Hepatocyte (in vitro differentiated cells): ENCODE data around the gene NPIPB6.

Source experiments
- EZH2 ChIP-seq: fragments of 200-600 bp; sonication (generic); IDR thresholded peaks from 2 replicates; pipeline ENCODE4 v1.6.1; 2016; ENCODE audit warnings: antibody characterized with exemption, mild to moderate bottlenecking, borderline replicate concordance
- EZH2phosphoT487 ChIP-seq: fragments of 200-600 bp; sonication (generic); IDR thresholded peaks from one replicate; pipeline ENCODE4 v1.6.1; 2018; ENCODE audit warnings: antibody characterized with exemption, mild to moderate bottlenecking, low read depth, moderate library complexity; ENCODE audit not compliant: unreplicated experiment, severe bottlenecking
- TF ChIP-seq, protein P1 (sequence below): fragments of 200-600 bp; sonication (generic); IDR thresholded peaks from 2 replicates; pipeline ENCODE4 v1.5.1; 2016; ENCODE audit warnings: antibody characterized with exemption, mild to moderate bottlenecking; ENCODE audit not compliant: poor library complexity

- no peak for TF ChIP-seq EZH2
- TF ChIP-seq, protein P1, sequence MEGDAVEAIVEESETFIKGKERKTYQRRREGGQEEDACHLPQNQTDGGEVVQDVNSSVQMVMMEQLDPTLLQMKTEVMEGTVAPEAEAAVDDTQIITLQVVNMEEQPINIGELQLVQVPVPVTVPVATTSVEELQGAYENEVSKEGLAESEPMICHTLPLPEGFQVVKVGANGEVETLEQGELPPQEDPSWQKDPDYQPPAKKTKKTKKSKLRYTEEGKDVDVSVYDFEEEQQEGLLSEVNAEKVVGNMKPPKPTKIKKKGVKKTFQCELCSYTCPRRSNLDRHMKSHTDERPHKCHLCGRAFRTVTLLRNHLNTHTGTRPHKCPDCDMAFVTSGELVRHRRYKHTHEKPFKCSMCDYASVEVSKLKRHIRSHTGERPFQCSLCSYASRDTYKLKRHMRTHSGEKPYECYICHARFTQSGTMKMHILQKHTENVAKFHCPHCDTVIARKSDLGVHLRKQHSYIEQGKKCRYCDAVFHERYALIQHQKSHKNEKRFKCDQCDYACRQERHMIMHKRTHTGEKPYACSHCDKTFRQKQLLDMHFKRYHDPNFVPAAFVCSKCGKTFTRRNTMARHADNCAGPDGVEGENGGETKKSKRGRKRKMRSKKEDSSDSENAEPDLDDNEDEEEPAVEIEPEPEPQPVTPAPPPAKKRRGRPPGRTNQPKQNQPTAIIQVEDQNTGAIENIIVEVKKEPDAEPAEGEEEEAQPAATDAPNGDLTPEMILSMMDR = no peak
- TF ChIP-seq EZH2phosphoT487 = no peak
Observed at GRCh38 chr16:28311913-28312312, 51.4 kb downstream of the NPIPB6 start.
